Progenitor cell of endocrine pancreas (in vitro differentiated cells): ENCODE results near the gene PRND. TPM values are rescaled to one million over a fixed set of nuclear protein-coding genes. Genes with fewer than 3 reads are reported as not detected.

Source experiments
- DNase-seq: peaks from one replicate; pipeline ENCODE4 v3.0.0; 2021; ENCODE audit warnings: low spot score; ENCODE audit not compliant: unreplicated experiment
- H3K27ac Mint-ChIP-seq: 2 replicates; pipeline ENCODE4 v1.8.0; 2021; ENCODE audit warnings: mild to moderate bottlenecking, moderate library complexity, mixed read lengths
- H3K27me3 Mint-ChIP-seq: 2 replicates; pipeline ENCODE4 v1.8.0; 2021; ENCODE audit warnings: mixed read lengths
- H3K36me3 Mint-ChIP-seq: 2 replicates; pipeline ENCODE4 v1.8.0; 2022; ENCODE audit warnings: mixed read lengths; ENCODE audit not compliant: insufficient read depth
- H3K4me1 Mint-ChIP-seq: 2 replicates; pipeline ENCODE4 v1.8.0; 2021; ENCODE audit warnings: low read depth, mixed read lengths
- H3K4me3 Mint-ChIP-seq: 2 replicates; pipeline ENCODE4 v1.8.0; 2021; ENCODE audit warnings: low read depth, mild to moderate bottlenecking, moderate library complexity, mixed read lengths
- H3K9me3 Mint-ChIP-seq: 2 replicates; pipeline ENCODE4 v1.8.0; 2021; ENCODE audit warnings: low read depth, mixed read lengths
- total RNA-seq: library from RNA; stranded (reverse); gene quantifications from 2 replicates; pipeline ENCODE4 v1.2.1, GENCODE V29; 2021
- TF ChIP-seq, protein P1 (sequence below): fragments of 200-600 bp; sonication (generic); IDR thresholded peaks from one replicate; pipeline ENCODE4 v1.5.0; 2021; ENCODE audit warnings: antibody characterized with exemption, mild to moderate bottlenecking; ENCODE audit not compliant: unreplicated experiment

PRND gene
- total RNA-seq, 1 donor from 2014 or later: not detected

DNA sequence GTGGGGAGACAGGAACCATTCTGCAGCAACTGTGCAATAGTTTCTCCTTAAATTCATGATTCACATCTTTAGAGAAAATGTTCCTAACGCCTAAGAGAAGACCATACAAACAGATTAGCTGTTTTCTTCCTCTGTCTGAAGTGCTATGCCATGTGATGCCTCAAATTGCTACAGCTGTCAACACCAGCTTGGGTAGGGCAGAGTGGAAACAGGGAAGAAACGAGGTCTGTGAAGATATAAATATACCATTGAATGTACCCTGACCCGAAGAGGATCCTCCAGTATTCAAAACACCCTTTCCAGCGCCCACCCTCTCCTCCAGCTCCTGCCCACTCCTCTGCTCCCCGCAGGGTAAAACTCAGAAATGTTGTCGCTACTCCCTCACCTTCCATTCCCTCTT is 40.3 kb upstream of the PRND start:
- Mint-ChIP-seq H3K27ac (no peak overlapping the region), H3K4me1 (no peaks in the 10 kb centered on the region), H3K27me3 (peaks cover 56% of the 10 kb centered on the region), H3K9me3 (no peaks in the 10 kb centered on the region), H3K4me3 (no peak overlapping the region), H3K36me3 (no peaks in the 10 kb centered on the region)
- TF ChIP-seq, protein P1, sequence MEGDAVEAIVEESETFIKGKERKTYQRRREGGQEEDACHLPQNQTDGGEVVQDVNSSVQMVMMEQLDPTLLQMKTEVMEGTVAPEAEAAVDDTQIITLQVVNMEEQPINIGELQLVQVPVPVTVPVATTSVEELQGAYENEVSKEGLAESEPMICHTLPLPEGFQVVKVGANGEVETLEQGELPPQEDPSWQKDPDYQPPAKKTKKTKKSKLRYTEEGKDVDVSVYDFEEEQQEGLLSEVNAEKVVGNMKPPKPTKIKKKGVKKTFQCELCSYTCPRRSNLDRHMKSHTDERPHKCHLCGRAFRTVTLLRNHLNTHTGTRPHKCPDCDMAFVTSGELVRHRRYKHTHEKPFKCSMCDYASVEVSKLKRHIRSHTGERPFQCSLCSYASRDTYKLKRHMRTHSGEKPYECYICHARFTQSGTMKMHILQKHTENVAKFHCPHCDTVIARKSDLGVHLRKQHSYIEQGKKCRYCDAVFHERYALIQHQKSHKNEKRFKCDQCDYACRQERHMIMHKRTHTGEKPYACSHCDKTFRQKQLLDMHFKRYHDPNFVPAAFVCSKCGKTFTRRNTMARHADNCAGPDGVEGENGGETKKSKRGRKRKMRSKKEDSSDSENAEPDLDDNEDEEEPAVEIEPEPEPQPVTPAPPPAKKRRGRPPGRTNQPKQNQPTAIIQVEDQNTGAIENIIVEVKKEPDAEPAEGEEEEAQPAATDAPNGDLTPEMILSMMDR: no peak
- no peak for DNase-seq

DNA sequence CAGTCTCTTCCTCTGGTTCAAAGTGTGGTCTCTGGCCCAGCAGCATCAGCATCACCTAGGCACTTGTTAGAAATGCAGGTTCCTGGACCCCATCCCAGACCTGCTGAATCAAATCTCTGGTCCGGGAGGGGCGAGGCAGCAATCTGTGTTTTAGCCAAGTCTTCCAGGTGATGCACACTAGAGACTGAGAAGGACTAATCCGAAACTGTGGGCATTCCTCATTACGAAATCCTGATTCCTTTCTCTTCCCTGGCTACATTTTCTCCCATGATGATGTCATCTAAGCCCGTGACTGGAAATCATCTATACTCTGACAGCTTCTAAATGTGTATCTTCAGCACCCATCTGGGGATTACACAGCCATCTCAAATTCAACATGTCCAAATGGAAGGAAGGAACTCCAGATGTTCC is 39.7 kb upstream of the PRND start:
- no peaks in the 10 kb centered on the region for H3K4me1 Mint-ChIP-seq
- H3K27ac Mint-ChIP-seq: no peak overlapping the region
- DNase-seq: no peak
- no peak overlapping the region for H3K4me3 Mint-ChIP-seq
- H3K27me3 Mint-ChIP-seq: peaks cover 56% of the 10 kb centered on the region
- no peaks in the 10 kb centered on the region for H3K9me3 Mint-ChIP-seq
- H3K36me3 Mint-ChIP-seq: no peaks in the 10 kb centered on the region
- TF ChIP-seq, protein P1: no peak

DNA sequence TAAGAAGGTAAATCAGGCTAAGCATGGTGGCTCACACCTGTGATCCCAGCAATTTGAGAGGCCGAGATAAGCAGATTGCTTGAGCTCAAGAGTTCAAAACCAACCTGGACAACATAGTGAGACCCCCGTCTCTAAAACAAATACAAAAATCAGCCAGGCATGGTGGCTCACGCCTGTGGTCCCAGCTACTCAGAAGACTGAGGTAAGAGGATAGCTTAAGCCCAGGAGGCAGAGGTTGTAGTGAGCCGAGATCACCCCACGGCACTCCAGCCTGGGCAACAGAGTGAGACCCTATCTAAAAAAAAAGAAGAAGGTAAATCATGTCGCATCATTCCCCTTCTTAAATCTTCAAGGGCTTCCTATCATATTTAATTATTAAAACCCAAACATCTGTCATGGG is 39.0 kb upstream of the PRND start:
- H3K9me3 Mint-ChIP-seq: no peaks in the 10 kb centered on the region
- peaks cover 52% of the 10 kb centered on the region for H3K27me3 Mint-ChIP-seq
- no peaks in the 10 kb centered on the region for H3K36me3 Mint-ChIP-seq
- peaks cover 3% of the 10 kb centered on the region for H3K4me1 Mint-ChIP-seq
- no peak overlapping the region for H3K4me3 Mint-ChIP-seq
- TF ChIP-seq, protein P1: no peak
- DNase-seq: no peak
- H3K27ac Mint-ChIP-seq: no peak overlapping the region

DNA sequence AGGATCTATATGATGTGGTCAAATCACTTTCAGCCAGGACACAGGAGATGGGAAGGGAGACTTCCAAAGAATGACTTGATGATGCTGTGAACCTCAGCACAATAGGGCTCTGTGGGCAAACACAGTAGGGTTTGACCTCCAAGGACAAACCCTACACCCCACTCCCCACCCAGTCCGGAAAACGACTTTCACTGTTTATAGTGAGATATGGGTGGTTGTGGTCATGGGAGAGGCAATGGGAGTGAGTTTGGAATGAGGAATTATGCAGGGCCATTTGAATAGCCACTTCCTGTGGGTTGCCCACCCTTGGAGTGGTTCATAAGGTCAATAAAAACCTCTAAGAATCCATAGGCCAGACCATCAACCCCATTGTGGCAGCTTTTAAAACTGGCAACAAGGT is 38.4 kb upstream of the PRND start:
- Mint-ChIP-seq H3K9me3 (no peaks in the 10 kb centered on the region), H3K27ac (no peak overlapping the region), H3K4me1 (peaks cover 3% of the 10 kb centered on the region), H3K27me3 (peaks cover 46% of the 10 kb centered on the region), H3K4me3 (no peak overlapping the region), H3K36me3 (no peaks in the 10 kb centered on the region)
- TF ChIP-seq, protein P1: no peak
- DNase-seq: no peak

DNA sequence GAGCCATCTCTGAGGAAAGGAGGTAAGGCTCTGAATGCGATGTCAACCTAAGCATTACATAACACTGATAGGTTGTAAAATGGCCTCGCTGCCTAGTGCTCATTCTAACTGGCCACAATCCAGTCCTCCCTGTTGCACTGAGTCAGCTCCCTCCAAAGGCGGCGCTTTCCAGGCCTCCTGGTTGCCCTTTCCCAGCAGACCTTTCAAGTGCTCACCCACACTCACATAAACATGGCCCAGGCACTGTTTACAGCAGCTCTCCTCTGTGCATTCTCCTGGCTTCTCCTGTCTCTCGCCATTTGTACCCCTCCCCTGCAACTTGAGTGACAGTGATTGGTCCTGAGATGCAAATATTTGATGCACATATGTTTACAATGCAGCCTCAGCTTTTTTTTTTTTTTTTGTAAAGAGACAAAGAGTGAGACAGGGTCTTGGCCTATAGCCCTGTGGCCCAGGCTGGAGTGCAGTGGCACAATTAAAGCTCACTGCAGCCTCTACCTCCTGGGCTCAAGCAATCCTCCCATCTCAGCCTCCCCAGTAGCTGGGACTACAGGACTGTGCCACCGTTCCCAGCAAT is 36.8 kb upstream of the PRND start:
- Mint-ChIP-seq H3K9me3 (no peaks in the 10 kb centered on the region), H3K4me1 (peaks cover 3% of the 10 kb centered on the region), H3K27ac (no peak overlapping the region), H3K36me3 (no peaks in the 10 kb centered on the region), H3K4me3 (peak overlapping the region; percentile 31), H3K27me3 (peaks cover 42% of the 10 kb centered on the region)
- TF ChIP-seq, protein P1: no peak
- DNase-seq: no peak
